ENCODE data around the gene RHOBTB3.
"Not testable (repeated sequence)": the region's sequence is repeated elsewhere in the genome, so short reads cannot be mapped to it uniquely, and the experiment has no call there.

Gene RHOBTB3

DNA sequence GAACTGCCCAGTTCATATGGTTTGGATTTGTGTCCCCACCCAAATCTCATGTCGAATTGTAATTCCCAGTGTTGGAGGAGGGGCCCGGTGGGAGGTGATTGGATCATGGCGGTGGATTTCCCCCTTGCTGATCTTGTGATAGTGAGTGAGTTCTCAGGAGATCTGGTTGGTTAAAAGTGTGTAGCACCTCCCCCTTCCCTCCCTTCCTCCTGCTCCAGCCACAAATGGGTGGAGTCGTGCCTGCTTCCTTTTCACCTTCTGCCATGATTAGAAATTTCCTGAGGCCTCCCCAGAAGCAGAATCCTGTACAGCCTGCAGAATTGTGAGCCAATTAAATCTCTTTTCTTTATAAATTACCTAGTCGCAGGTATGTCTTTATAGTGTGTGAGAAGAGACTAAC is 24.9 kb upstream of the RHOBTB3 start:
- not testable (repeated sequence) for H3K36me3 ChIP-seq (ENCODE audit: insufficient read depth, low read length); H3K9ac ChIP-seq (ENCODE audit: low read length); H3K27ac ChIP-seq (ENCODE audit: low read depth, low read length); H3K9me3 ChIP-seq (ENCODE audit: low read length); H3K4me3 ChIP-seq (ENCODE audit: low read depth in 1 of 2, low read length in 2 of 2); H3K27me3 ChIP-seq (ENCODE audit: control insufficient read depth in 1 of 2, insufficient read depth in 2 of 2, low read length in 2 of 2)
- H3K4me1 ChIP-seq (ENCODE audit: insufficient read depth, low read length), result peaks cover 13% of the 10 kb centered on the region

DNA sequence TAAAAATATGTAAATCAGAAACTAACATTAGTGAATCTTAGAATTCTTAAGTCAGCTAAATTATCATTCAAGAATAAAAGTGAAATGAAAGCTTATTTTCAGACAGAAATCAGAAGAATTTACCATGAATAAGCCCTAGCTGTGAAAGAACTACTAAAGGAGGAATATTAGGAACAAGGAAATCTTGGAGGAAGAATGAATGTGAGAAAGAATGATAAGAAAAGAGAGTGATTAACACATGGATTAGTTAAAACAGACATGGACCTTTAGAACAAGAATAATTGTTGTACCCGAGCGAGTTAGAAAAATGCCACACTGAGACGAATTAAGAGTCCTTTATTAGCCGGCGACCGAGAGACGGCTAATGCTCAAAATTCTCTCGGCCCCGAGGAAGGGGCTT is 24.1 kb upstream of the RHOBTB3 start:
- Histone ChIP-seq H3K9me3 (ENCODE audit: low read length) (no peaks in the 10 kb centered on the region), H3K9ac (ENCODE audit: low read length) (no peak overlapping the region), H3K27ac (ENCODE audit: low read depth, low read length) (no peak overlapping the region), H3K27me3 (ENCODE audit: control insufficient read depth in 1 of 2, insufficient read depth in 2 of 2, low read length in 2 of 2) (no peaks in the 10 kb centered on the region), H3K4me3 (ENCODE audit: low read depth in 1 of 2, low read length in 2 of 2) (no peak overlapping the region), H3K36me3 (ENCODE audit: insufficient read depth, low read length) (no peaks in the 10 kb centered on the region), H3K4me1 (ENCODE audit: insufficient read depth, low read length) (peaks cover 14% of the 10 kb centered on the region)

DNA sequence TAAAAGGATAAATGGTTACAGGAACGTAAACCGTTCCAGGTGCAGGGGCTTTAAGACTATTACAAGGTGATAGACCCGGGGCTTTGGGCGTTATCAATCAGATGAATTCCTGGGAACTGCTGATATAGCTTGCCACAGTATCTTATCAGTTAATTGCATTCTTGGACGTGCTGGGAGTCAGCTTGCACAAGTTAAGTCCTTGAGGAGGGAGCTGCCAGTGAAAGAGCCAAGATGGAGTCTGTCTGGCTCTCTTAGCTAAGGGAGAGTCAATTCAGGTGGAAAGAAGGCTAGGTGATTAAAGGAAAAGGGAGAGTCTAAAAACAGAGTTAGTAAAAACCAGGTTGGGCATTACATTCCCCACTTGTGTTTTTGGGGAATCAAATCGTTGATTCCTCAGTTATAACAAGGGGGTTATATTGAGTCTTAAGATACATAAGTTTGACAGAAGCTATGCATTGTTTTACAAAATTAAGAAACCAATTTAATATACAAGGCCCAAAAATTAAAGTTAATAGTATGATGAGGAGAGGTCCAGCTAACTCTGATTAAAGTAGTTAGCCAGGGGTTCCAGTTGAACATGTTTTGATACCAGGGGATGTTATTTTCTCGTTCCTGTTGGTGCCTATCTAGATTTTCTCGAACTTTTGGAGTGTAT is 23.5 kb upstream of the RHOBTB3 start:
- H3K27ac ChIP-seq (ENCODE audit: low read depth, low read length); H3K27me3 ChIP-seq (ENCODE audit: control insufficient read depth in 1 of 2, insufficient read depth in 2 of 2, low read length in 2 of 2): not testable (repeated sequence)

DNA sequence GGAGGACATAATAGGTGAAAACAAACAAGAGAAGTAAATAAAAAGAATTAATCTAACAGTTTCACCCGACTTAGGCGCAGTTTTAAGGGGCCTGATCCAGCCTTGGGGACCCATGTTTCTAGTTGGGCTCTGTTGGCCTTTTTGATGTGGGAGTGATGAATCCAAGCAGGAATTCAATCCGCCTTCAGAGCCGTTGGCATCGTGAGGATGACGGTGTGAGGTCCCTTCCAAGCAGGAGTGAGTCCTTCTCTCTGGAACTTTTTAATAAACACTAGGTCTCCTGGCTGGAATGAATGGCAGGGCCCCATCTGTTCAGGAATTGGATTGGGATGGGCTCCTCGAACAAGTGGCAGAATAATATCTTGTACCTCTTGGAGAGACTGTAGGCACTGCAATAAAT is 22.3 kb upstream of the RHOBTB3 start:
- Histone ChIP-seq H3K36me3 (ENCODE audit: insufficient read depth, low read length) (no peaks in the 10 kb centered on the region), H3K27me3 (ENCODE audit: control insufficient read depth in 1 of 2, insufficient read depth in 2 of 2, low read length in 2 of 2) (no peaks in the 10 kb centered on the region), H3K9ac (ENCODE audit: low read length) (no peak overlapping the region), H3K9me3 (ENCODE audit: low read length) (no peaks in the 10 kb centered on the region), H3K27ac (ENCODE audit: low read depth, low read length) (no peak overlapping the region), H3K4me1 (ENCODE audit: insufficient read depth, low read length) (peaks cover 14% of the 10 kb centered on the region), H3K4me3 (ENCODE audit: low read depth in 1 of 2, low read length in 2 of 2) (no peak overlapping the region)

More for the DNA sequence above, 23.5 kb upstream of the RHOBTB3 start:
- H3K36me3 ChIP-seq (ENCODE audit: insufficient read depth, low read length); H3K4me3 ChIP-seq (ENCODE audit: low read depth in 1 of 2, low read length in 2 of 2); H3K9ac ChIP-seq (ENCODE audit: low read length); H3K9me3 ChIP-seq (ENCODE audit: low read length): not testable (repeated sequence)
- peaks cover 14% of the 10 kb centered on the region for H3K4me1 ChIP-seq (ENCODE audit: insufficient read depth, low read length)

DNA sequence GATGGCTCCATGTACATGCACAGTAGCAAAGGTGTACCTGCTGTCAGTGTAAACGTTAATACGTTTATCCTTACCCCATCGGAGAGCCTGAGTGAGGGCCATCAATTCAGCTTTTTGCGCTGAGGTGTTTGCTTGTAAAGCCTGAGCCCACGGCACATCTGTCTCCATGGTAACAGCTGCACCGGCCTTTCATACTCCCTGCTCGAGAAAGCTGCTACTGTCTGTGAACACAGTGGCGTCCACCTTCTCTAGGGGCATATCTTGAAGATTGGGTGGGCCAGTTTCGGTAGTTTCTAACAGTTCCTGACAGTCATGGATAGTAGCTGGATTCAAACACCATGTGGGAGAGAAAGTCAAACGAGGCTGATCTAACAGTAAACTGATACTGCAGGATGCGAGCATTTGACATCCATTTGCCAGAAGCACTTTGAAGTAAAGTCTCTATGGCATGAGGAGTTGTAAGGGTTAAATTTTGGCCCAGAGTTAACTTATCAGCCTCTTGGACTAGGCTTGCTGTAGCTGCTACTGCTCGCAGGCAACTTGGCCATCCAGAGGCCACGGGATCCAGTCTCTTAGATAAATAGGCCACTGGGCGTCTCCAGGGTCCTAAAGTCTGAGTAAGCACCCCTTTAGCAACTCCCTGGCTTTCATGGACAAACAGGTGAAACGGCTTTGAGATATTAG is 21.0 kb upstream of the RHOBTB3 start:
- no peaks in the 10 kb centered on the region for H3K9me3 ChIP-seq (ENCODE audit: low read length)
- no peak overlapping the region for H3K27ac ChIP-seq (ENCODE audit: low read depth, low read length)
- H3K4me3 ChIP-seq (ENCODE audit: low read depth in 1 of 2, low read length in 2 of 2), result no peak overlapping the region
- no peak overlapping the region for H3K9ac ChIP-seq (ENCODE audit: low read length)
- H3K4me1 ChIP-seq (ENCODE audit: insufficient read depth, low read length), result peaks cover 14% of the 10 kb centered on the region
- H3K36me3 ChIP-seq (ENCODE audit: insufficient read depth, low read length), result no peaks in the 10 kb centered on the region
- no peaks in the 10 kb centered on the region for H3K27me3 ChIP-seq (ENCODE audit: control insufficient read depth in 1 of 2, insufficient read depth in 2 of 2, low read length in 2 of 2)

DNA sequence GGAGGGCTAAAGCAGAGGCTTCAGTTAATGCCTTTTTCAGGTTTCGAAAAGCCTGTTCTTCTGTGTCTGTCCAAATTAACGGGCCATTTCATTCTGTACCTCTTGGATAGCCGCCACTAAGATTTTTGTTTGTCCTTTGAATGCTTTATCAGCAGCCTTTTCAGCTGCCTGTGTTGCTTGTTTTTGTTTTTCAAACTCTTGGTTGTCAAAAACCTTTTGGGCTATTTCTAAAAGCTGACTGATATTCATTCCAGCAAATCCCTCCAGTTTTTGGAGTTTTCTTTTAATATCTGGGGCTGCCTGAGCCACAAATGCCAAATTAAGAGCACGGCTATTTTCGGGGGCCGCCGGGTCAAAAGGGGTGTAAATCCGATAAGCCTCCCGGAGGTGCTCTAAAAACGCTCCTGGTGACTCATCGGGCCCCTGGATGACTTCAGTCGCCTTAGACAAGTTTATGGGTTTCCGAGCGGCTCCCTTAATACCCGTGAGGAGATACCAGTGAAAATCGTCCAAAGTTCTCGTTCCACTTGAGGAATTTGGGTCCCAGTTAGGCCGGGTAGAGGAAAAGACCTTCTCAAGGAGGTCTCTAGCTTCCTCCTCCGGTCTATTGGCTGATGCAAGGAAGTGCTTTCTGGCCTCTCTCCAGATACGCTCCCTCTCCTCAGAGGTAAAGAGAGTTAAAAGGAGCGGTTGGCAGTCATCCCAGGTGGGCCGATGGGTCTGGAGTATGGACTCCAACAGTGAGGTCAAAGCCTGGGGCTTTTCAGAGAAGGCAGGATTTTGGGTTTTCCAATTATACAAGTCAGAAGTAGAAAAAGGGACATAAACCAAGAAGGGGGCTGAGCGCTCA is 20.3 kb upstream of the RHOBTB3 start:
- Histone ChIP-seq H3K4me1 (ENCODE audit: insufficient read depth, low read length) (peaks cover 14% of the 10 kb centered on the region), H3K4me3 (ENCODE audit: low read depth in 1 of 2, low read length in 2 of 2) (peak overlapping the region; percentile 26 to 49)
- H3K9me3 ChIP-seq (ENCODE audit: low read length); H3K27me3 ChIP-seq (ENCODE audit: control insufficient read depth in 1 of 2, insufficient read depth in 2 of 2, low read length in 2 of 2); H3K9ac ChIP-seq (ENCODE audit: low read length); H3K27ac ChIP-seq (ENCODE audit: low read depth, low read length); H3K36me3 ChIP-seq (ENCODE audit: insufficient read depth, low read length): not testable (repeated sequence)

DNA sequence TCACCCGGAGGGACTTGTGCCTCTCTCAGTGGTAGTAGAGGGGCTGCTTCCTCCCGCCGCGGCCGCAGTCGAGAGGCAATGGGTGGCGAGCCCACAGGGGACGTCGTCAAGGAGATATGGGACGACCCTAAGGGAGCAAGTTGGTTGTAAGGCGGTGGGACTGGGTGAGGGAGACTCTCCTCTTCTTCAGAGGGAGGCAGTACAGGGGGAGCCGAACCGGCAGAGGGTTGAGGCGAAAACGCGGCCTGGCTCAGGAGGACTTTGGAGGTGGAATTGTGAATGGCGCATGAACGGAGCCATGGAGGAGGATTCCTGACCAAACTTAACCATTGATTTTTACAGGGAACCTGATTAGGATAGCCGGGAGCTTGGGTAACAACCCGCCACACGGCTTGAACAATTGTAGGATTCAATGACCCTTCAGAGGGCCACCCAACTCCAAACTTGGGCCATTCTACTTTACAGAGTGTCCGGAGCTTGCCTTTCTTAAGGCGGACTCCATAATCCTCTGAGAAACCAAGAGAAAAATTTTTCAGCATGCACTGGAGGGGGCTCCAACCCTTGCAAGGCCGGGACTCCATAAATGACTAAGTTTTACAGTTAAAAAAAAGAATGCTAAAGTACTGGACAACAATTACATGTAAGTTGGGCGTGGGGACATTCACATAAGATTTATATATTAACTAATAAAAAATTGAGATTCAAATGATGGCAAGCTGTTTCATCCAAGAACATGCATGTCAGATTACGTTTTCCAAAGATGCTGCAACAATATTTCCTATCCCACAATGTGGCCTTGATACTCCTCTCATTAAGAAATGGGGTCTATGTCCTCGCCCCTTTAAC is 19.4 kb upstream of the RHOBTB3 start:
- Histone ChIP-seq H3K4me1 (ENCODE audit: insufficient read depth, low read length) (peaks cover 14% of the 10 kb centered on the region), H3K9ac (ENCODE audit: low read length) (no peak overlapping the region), H3K36me3 (ENCODE audit: insufficient read depth, low read length) (no peaks in the 10 kb centered on the region), H3K27me3 (ENCODE audit: control insufficient read depth in 1 of 2, insufficient read depth in 2 of 2, low read length in 2 of 2) (no peaks in the 10 kb centered on the region), H3K4me3 (ENCODE audit: low read depth in 1 of 2, low read length in 2 of 2) (no peak overlapping the region), H3K9me3 (ENCODE audit: low read length) (no peaks in the 10 kb centered on the region), H3K27ac (ENCODE audit: low read depth, low read length) (no peak overlapping the region)

DNA sequence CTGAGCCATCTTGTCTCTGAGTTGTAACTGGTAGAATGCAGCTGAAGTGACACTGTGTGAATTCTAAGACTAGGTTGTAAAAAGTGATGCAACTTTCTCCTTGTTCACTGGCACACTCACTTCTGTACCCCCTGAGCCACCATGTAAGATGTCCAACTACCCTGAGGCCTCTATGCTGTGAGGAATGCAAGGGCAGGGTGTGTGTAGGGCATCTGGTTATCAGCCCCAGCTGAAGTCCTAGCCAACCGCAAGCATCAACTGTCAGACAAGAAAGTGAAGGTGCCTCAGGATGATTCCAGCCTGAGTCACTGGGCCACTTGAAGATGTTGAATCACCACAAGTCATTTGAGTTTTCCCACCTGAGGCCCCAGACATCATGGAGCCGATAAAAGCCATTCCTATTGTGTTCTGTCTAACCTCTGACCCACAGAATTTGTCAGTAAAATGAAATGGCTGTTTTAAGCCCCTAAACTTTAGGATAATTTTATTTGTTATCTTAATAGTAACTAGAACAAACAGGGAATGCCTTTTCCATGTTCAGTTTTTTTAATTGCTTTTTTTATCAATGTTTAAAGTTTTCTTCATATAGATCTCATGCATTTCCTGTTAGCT is 18.7 kb upstream of the RHOBTB3 start:
- Histone ChIP-seq H3K9ac (ENCODE audit: low read length) (no peak overlapping the region), H3K27ac (ENCODE audit: low read depth, low read length) (no peak overlapping the region), H3K36me3 (ENCODE audit: insufficient read depth, low read length) (no peaks in the 10 kb centered on the region), H3K4me1 (ENCODE audit: insufficient read depth, low read length) (peaks cover 14% of the 10 kb centered on the region), H3K4me3 (ENCODE audit: low read depth in 1 of 2, low read length in 2 of 2) (no peak overlapping the region), H3K9me3 (ENCODE audit: low read length) (no peaks in the 10 kb centered on the region), H3K27me3 (ENCODE audit: control insufficient read depth in 1 of 2, insufficient read depth in 2 of 2, low read length in 2 of 2) (no peaks in the 10 kb centered on the region)

DNA sequence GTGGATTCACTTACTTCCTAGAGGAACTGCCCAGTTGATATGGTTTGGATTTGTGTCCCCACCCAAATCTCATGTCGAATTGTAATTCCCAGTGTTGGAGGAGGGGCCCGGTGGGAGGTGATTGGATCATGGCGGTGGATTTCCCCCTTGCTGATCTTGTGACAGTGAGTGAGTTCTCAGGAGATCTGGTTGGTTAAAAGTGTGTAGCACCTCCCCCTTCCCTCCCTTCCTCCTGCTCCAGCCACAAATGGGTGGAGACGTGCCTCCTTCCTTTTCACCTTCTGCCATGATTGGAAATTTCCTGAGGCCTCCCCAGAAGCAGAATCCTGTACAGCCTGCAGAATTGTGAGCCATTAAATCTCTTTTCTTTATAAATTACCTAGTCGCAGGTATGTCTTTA is 17.9 kb upstream of the RHOBTB3 start:
- H3K27ac ChIP-seq (ENCODE audit: low read depth, low read length); H3K9me3 ChIP-seq (ENCODE audit: low read length); H3K9ac ChIP-seq (ENCODE audit: low read length); H3K36me3 ChIP-seq (ENCODE audit: insufficient read depth, low read length); H3K27me3 ChIP-seq (ENCODE audit: control insufficient read depth in 1 of 2, insufficient read depth in 2 of 2, low read length in 2 of 2); H3K4me3 ChIP-seq (ENCODE audit: low read depth in 1 of 2, low read length in 2 of 2): not testable (repeated sequence)
- peaks cover 14% of the 10 kb centered on the region for H3K4me1 ChIP-seq (ENCODE audit: insufficient read depth, low read length)

DNA sequence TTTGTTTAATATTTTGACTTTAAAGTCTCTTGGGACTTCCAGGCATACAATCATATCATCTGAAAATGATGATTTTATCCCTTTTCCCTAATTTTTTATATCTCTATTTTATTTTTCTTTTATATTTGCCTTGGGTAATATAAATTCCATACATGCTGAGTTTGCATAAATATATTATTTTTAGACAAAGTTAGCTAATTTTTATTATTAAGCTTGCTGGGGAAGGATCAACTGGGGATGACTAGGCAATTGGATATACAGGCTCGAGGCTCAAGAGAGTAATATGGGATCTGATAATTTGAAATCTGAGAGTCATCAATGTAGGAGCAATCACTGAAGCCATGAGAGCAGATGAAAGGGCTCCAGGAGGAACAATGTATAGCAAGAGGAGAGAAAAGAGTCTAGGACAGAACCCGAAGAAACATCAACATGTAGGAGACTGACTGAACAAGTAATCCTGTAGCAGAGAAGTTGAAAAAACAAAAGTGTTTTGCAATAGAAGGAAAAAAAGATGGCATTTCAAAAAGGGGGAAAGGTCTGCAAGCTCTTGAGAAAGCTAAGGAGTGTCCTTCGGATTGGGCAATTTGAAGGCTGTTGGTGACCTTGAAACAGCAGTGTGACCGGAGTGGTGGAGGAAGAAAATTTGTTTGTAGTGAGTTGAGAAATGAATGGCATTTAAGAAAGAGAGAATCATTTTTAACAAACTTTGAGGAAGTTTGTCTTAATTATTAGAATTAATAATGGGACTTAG is 17.0 kb upstream of the RHOBTB3 start:
- no peak overlapping the region for H3K27ac ChIP-seq (ENCODE audit: low read depth, low read length)
- no peaks in the 10 kb centered on the region for H3K9me3 ChIP-seq (ENCODE audit: low read length)
- H3K4me3 ChIP-seq (ENCODE audit: low read depth in 1 of 2, low read length in 2 of 2), result no peak overlapping the region
- H3K27me3 ChIP-seq (ENCODE audit: control insufficient read depth in 1 of 2, insufficient read depth in 2 of 2, low read length in 2 of 2), result no peaks in the 10 kb centered on the region
- H3K9ac ChIP-seq (ENCODE audit: low read length), result no peak overlapping the region
- H3K4me1 ChIP-seq (ENCODE audit: insufficient read depth, low read length), result peaks cover 14% of the 10 kb centered on the region
- no peaks in the 10 kb centered on the region for H3K36me3 ChIP-seq (ENCODE audit: insufficient read depth, low read length)

Measured in muscle layer of colon (tissue), 2 donors.